ENCODE results near the gene PHRF1. TPM values are rescaled to one million over a fixed set of nuclear protein-coding genes. Genes with fewer than 3 reads are reported as not detected.
A peak's percentile ranks its signal among the peaks of the same experiment; 100 is the strongest.

PHRF1 gene
- total RNA-seq, 4 donors from 2014 or later: 5.0 to 45.8 (median 24.1) TPM

DNA sequence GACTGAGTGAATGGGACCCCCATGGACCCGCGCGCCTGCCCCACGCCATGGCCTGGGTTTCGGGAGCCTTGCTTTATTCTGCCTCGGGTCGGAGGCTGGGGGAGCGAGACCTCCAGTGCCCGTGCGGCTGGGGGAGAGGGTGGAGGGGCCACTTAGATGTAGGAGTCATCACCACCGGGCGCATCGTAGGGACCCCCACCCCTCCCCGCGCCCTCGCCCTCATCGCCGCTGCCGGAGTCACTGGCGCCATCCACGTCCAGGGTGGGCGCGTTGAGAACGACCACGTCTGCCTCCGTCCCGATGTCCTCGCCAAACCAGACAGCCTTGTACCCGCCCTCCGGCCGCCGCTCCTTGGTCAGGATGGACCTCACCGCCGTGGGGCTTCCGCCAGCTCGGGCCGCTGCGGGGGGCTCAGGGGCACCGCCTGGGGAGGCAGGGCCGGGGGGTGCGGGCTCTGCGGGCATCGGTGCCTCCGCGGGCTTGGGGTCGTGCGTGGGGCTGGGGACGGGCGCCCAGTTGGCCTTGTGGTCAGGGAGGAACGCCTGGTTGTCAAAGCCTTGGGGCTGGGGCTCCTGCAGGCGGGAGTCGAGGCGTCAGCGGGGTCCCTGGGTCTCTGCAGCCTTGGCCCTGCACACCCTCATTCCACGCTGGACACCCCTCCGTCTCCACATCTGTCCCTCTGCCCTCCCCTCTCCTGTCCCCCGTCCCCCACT lies 41.1 kb downstream of the PHRF1 start:
- no peaks in the 10 kb centered on the region for H3K9me3 ChIP-seq
- no peak overlapping the region for H3K4me3 ChIP-seq
- no peaks in the 10 kb centered on the region for H3K36me3 ChIP-seq
- intact Hi-C loops (cut with DNase I; ENCODE audit: low total_unique reads): no loop called here
- H3K27me3 ChIP-seq: no peaks in the 10 kb centered on the region
- TF ChIP-seq, protein P1, sequence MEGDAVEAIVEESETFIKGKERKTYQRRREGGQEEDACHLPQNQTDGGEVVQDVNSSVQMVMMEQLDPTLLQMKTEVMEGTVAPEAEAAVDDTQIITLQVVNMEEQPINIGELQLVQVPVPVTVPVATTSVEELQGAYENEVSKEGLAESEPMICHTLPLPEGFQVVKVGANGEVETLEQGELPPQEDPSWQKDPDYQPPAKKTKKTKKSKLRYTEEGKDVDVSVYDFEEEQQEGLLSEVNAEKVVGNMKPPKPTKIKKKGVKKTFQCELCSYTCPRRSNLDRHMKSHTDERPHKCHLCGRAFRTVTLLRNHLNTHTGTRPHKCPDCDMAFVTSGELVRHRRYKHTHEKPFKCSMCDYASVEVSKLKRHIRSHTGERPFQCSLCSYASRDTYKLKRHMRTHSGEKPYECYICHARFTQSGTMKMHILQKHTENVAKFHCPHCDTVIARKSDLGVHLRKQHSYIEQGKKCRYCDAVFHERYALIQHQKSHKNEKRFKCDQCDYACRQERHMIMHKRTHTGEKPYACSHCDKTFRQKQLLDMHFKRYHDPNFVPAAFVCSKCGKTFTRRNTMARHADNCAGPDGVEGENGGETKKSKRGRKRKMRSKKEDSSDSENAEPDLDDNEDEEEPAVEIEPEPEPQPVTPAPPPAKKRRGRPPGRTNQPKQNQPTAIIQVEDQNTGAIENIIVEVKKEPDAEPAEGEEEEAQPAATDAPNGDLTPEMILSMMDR (IDR thresholded peaks at IDR 0.05): no peak
- TF ChIP-seq POLR2A (IDR thresholded peaks at IDR 0.05): no peak
- H3K4me1 ChIP-seq: peaks cover 0 to 7% of the 10 kb centered on the region in 2 donors
- DNase-seq: peak in 1 of 2 donors; percentile 21
- no peak overlapping the region for H3K27ac ChIP-seq

DNA sequence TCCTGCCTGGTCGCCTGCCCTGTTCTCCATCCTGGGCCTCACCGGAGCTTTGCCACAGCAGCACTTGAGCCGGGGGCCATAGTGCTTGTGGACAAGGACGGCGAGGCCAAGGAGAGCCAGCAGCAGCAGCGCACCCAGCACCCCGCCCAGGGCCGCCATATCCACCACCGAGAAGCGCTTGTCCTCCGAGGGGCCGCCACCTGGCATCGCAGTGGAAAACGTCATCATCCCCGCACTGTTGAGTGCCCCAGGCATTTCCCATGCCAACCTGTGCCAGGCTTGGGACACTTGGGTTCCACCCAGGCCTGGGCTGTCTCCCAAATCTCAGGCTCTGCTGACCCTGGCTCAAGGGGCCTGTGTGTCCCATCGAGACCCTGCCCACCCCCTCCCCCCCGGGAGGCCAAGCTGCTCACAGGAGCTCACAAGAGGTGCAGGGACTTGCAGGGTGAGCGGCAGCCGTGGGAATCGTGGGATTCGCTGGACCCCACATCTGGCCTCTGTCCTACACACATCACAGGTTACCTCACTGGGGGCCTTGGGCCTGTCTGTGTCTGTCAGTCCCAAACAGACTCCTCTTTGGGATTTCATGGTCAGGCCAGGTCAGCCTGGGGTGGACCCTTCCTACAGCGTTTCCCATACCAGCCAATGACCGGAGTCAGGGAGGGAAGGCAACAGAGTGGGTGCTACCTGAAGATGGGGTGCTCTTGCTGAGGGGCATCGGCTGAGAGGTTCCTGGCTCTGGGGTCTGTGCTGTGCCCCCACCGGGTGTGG lies 41.8 kb downstream of the PHRF1 start:
- peak in 1 of 2 donors; percentile 15 for DNase-seq
- Histone ChIP-seq H3K9me3 (no peaks in the 10 kb centered on the region), H3K27ac (no peak overlapping the region), H3K4me1 (peaks cover 0 to 7% of the 10 kb centered on the region in 2 donors), H3K27me3 (no peaks in the 10 kb centered on the region), H3K36me3 (no peaks in the 10 kb centered on the region), H3K4me3 (no peak overlapping the region)
- intact Hi-C loops (cut with DNase I; ENCODE audit: low total_unique reads): no loop called here
- no peak for TF ChIP-seq POLR2A (IDR thresholded peaks at IDR 0.05)
- TF ChIP-seq, protein P1 (IDR thresholded peaks at IDR 0.05): no peak

DNA sequence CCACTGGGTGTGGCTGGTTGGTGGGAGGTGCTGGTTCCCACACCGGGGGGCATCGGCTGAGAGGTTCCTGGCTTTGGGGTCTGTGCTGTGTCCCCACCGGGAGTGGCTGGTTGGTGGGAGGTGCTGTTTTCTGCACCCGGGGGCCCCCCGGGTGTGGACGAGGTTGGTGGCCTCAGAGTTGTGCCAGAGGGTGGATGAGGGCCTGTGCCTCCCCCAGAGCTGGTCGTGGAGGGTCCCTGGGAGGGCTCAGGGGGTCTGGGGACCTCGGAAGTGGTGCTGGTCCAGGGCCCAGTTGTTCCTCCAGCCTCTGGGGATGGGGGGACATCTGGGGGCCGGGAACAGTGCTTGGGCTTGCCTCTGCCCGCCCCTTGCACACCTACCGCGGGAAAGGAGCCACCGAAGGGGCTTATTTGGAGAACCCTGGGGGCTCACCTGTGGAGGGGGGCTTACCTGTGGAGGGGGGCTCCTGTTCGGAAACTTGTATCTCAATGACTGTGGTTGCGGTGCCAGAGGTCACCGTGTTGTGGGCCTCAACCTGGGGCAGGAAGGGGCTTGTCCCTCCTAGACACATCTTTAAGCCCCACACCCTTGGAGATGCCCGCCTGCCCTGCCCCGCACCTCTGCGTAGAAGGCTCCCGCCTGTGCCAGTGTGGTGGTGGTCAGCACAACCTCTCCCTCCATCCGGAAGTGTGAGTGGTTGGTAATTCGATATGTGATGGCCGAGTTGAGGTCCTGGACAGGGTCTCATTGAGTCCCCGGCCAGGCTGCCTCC lies 42.8 kb downstream of the PHRF1 start:
- no peak for TF ChIP-seq POLR2A (IDR thresholded peaks at IDR 0.05)
- TF ChIP-seq, protein P1 (IDR thresholded peaks at IDR 0.05): no peak
- Histone ChIP-seq H3K36me3 (no peaks in the 10 kb centered on the region), H3K27me3 (no peaks in the 10 kb centered on the region), H3K27ac (no peak overlapping the region), H3K9me3 (no peaks in the 10 kb centered on the region), H3K4me1 (peaks cover 0 to 7% of the 10 kb centered on the region in 2 donors), H3K4me3 (no peak overlapping the region)
- intact Hi-C loops (cut with DNase I; ENCODE audit: low total_unique reads): no loop called here
- DNase-seq: no peak

DNA sequence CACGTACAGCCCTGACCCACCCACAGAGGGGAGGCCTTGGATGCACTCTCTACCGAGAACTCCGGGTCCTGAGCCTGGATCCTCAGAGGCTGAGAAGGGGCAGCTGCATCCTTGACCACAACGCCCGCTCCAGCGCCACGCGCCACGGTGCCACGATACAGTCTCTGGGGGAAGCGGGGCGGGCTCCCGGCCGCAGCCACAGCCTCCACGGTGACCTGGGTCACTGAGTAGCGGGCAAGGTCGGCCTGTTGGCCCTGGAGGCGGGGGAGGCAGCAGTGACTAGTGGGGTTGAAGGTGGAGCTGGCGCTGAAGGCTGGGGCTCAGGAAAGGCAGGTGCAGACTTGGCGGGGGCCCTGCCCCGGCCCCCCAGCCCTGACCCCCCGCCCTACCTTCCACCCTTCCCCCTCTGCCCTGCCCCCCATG lies 43.4 kb downstream of the PHRF1 start:
- Histone ChIP-seq H3K36me3 (no peaks in the 10 kb centered on the region), H3K4me3 (no peak overlapping the region), H3K27me3 (no peaks in the 10 kb centered on the region), H3K9me3 (no peaks in the 10 kb centered on the region), H3K27ac (no peak overlapping the region), H3K4me1 (peaks cover 0 to 7% of the 10 kb centered on the region in 2 donors)
- intact Hi-C loops (cut with DNase I; ENCODE audit: low total_unique reads): no loop called here
- no peak for DNase-seq
- TF ChIP-seq, protein P1 (IDR thresholded peaks at IDR 0.05): no peak
- TF ChIP-seq POLR2A (IDR thresholded peaks at IDR 0.05): no peak
